H4 (cell line): ENCODE results near the gene PKN2. TPM values are rescaled to one million over a fixed set of nuclear protein-coding genes. Genes with fewer than 3 reads are reported as not detected.

ENCODE experiments used
- DNase-seq: peaks from one replicate; pipeline ENCODE4 v3.0.0-alpha.2; 2015; ENCODE audit warnings: low spot score
- total RNA-seq: library from RNA; depleted of rRNA; stranded (reverse); fragments of >200 nt; shearing (Covaris generic); gene quantifications from 2 replicates; pipeline ENCODE4 v1.2.3, GENCODE V29; 2014; rRNA removed

The PKN2 gene
- total RNA-seq, result 7.7 and 14.8 TPM in 2 replicates

DNA sequence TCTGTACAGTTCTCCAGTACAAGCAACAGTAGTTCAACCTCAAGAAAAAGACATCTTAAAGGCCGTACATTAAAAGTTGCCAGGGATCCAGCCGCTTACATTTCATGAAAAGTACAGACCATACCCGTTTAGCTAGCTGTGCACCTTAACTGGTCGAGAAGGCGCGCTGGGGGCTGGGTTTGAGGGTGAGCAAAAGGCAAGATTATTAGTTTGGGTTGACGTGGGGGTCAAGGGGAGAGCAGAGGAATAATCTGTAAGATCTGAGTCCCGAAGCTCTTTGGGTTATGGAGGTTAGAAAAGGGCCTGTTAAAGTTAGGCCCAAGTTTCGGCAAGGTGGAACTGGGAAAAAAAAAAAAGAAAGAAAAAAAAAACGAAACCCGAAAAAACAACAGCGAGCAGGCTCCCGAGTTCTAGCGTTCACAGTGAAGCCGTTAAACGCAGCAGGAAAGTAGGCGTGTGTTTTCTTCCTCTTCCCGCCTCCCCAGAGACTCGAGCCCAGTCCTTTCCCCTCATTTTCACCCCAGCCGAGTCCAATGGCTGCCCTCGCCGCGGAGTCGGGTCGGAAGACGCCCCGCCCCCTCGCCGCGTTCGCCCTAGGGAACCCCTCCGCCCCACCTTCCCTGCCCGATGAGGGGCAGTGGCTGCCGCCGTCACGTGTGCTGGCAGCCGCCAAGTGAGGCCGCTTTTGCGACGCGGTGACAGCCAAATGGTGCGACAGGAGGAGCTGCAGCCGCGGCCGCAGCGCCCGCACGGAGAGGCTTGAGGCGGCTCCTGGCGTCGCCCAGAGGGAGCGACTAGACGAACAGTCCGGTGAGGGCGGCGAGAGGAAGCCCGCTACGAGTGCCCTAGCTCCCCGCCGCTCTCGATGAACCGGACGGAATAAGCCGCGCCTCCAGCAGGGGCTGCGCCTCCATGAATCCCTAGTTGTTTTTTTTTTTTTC is at the start of gene PKN2:
PKN2 (plus strand) TSS at position 733 of the 941 bp plus-strand sequence. CDS start 308 bp downstream, outside the sequence.
- DNase-seq, result peak; percentile 94

DNA sequence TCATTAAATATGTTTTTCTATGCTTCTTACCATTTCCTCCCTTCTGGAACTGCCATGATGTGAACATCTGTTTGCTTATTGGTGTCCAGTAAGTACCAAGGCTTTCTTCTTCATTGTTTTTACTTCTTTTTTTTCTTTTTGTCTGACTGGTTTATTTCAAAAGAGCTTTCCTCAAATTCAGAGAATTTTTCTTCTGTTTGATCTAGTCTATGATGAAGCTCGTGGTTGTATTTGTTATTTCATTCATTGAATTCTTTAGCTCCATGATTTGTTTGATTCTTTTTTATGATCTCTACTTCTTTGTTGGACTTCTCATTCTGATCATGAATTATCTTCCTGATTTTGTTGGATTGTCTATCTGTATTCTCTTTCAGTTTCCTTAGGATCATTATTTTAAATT is 49.5 kb upstream of the PKN2 start:
- no peak for DNase-seq

DNA sequence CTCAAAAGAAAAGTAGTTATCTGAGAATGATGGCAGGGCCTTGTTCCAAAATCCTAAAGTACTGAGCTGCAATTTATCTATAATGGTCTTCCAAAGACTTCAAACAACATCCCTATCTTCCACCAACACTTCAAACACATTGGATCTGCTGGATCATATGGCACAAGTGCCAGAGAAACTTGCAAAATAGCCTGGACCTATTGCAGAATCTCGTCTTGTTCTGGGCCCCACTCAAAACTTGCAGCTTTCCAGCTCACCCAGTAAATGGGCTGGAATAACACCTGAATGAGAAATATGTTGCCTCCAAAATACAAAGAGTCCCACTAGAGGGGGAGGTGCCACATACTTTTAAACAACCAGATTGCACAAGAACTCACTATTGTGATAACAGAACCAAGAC is 44.0 kb upstream of the PKN2 start:
- DNase-seq, result no peak

DNA sequence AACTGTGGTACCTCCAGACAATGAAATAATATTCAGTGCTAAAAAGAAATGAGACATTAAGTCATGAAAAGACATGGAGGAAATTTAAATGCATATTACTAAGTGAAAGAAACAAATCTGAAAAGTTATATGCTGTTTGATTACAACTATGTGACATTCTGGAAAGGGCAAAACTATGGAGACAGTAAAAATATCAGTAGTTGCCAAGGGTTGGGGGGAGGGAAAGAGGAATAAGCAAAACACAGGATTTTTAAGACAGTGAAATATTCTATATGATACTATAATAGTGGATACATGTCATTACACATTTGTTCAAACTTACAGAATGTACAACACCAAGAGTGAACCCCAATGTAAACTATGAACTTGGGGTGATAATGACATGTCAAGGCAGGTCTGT is 38.2 kb upstream of the PKN2 start:
- DNase-seq, result no peak

DNA sequence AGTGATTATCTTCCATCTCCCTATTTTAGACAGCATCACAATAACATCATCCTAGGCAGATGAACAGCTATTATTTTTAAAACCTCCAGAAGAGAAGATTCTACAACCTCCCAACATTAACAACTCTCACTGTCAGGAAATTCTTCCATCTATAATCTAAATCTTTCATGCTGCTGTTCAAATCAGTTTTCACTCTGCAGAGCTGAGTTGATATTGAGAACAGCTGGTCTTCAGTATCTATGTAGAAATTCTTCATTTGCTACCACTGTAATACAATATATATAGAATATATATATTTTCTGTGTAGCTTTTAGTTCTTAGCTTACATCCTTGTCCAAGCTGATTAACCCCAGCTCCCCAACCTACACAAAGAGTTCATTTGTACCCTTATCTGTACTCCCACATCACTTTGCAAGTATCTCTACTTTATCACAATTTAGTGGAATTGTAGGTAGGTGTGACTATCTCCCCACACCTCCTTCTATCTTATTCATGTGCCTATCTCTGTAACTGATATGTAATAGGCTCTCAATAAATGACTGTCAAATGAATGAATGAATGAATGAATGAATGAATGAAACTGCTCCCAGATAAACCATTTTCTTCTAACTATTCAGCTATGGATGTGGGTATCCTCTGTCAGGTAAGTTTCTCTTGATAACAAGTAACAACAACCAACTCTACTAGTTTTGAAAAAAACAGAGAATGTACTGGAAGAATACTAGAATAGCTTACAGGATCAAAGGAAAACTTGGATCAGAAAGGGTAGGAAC is 37.4 kb upstream of the PKN2 start:
- no peak for DNase-seq

DNA sequence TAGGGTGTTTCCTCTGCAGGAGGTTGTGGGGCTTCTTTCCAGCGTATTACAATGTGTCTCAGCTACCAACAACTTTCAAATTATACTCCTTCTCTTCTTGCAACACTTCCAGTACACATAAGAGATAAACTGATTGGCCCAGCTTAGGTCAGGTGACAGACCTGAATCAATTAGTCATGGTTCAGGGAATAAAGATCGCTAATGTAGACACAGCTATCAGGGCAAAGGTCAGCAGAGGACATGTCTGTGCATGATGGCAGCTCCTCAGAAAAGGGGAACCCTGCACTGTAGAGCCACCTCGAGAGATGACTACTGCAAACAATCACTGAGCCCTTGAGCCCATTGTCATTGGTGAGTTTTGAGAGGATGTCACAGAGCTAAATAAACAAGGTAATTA is 36.8 kb upstream of the PKN2 start:
- DNase-seq, result no peak

DNA sequence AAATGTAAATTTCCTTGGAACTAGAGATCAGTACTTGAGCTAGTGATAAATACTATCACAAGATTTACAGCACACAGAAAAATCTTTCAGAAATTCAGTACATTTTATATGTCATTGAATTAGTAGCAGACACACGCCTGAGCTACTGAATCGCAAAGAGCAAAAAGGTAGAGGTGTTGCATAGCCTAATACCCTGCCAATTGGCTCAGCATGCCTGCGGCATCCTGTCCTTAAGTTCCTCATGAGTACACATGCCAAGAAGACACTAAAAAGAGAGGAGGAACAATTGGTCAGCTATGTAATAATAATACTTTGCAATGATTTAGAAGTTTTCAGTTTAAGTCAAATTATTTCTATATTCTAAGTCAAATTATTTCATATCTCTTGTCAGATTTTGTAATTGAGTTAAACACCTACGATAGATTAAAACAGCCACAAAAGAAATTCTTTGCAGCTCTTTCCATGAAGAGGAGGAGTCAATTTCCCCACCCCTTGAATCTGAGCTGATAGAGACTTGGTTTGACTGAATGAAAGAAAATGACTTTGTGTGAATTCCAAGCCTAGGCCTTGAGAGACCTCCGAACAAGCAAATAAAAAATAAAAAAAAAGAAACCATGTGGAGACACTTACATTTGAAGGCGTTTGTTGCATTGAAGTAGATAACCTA is 36.2 kb upstream of the PKN2 start:
- no peak for DNase-seq

DNA sequence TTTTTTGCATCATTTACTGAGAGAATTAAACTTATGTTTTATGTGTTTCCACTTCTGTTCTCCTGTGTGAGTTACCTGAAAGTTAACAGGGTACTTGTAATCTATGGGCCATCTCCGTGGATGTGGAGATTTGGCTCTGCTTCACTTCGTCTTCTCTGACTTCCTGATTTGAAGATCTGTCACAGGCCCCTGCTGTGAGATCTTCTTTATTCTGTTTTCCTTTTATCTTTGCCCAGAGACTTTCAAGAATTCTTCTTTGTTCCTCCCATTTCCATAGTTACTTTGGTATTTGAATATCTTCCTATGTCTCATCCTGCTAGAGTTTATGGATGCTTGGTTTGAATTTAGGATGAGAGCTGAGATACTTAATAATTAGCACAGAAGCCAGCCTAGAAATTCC is 35.4 kb upstream of the PKN2 start:
- DNase-seq, result no peak

DNA sequence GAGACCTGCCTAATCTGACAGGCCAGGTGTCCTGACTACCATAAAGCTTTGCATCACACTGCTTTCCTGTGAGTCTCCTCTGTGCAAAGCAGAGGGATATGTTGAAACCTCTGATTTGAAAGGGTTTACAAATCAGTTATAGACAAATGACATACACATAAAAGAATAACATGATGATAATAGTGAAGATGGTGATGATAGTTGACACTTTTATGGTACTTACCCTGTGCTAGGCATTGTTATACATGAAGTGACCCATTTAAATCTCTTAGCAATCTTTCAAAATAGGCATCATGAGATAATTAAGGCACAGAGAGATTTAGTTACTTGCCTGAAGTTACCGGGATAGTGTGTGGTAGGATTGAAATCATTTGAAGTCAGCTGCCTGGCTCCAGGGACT is 34.1 kb upstream of the PKN2 start:
- DNase-seq, result no peak

DNA sequence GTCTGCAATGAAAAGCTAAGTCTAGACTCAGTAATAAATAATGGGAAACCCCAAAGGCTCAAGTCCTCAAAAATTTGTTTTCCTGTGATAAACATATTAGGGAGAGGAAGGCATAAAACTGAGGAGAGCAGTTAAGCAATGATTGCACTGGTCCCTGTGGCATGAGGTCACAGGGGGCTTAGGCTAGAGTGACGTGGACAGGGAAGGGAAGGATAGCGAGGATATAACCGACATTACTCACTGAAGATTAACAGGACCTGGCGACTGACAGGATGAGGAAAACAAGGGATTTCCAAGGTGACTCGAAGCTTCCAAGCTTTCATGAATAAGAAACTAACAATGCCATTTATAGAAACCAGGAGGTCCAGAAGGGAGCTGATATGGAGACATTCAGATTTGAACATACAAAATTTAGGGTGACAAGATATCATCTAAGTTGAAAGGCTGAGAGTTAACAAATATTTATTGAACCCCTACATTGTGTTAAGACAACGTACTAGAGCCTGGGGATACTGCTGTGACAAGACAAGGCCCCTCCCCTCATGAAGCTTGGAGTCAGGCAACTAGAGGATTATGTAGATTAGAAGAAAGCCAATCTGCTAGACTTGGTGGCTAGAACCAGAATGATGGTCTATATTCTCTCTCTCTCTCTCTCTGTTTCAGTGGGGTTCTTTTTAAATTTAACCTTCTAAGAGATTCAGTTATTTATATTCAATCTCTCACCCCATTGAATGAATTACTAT is 33.2 kb upstream of the PKN2 start:
- DNase-seq, result no peak

DNA sequence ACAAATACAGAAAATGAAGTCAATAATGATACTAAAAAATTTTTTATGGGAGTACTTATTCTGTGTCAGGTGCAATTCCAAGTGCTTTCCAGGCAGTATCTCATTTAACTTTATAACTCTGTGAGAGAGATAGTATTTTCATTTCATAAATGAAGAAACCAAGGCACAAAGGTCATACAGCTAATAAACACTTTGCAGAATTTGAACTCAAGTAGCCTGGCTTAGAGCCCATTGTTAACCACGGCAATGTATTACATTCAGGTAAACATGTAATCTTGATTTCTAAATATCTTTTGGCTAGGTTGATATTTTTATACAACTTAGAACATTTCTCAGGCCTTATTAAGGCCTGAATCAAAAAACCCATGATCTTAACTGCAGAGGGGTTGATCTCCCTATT is 28.9 kb upstream of the PKN2 start:
- no peak for DNase-seq

DNA sequence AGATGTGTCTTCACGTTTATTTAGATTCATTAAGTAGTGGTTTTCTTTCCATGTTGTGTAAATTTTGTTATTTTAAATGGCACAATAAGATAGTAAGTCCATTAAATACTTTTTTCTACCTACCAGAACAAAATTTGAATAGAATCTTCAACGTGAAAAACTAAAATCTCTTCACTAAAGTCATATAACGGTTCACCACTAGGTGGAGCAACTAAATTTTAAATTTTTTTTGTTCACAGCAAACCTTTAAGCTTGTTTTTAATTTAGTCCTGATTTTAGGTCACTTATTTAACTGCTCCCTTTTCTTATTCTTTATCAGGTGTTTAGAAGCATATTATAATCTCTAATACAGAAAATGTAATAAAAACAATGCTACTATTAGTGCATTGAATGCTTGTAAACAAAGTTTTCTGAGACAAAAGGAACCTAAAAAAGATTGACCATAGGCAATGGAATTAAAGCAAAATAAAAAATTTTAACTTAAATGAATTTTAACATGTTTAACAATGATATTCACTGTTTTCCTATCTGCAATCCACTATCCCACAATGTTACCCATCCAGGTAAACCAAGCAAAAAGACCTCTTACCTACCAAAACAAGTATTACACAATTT is 28.3 kb upstream of the PKN2 start:
- no peak for DNase-seq

DNA sequence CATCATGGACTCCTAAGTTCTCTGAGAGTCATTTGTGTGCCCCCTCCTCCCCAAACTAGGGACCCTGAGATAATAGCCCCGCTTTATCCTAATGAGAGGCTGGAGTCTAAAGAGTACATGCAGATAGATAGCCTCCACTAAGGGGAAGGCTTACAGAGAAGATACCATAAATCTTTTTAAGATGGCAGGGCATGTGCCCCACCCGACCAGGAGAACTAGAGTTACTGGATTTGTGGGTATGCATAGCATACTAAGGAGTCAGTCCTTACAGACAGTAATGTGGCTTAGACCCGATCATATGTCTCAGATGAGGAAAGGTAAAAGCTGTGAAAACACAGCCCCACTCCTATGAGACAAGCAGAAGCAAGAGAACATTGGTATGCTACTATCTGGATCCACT is 25.7 kb upstream of the PKN2 start:
- no peak for DNase-seq

DNA sequence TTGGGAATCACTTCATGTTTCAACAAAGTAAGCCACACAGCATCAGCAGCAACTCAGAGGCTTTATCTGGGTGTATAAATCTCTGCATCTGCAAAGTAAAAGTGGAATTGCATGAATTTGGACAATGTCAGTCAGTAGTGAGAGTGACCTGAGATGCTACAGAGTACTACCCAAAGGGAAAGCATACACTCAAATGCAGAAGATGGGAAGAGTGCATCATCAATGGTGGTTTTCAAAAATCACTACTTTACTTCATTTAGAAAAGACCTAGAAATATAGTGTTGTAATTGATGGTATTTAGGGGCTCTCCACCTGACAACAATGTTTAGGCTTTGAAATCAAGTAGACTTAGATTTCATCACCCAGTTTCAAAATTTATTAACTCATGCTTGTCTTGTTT is 24.5 kb upstream of the PKN2 start:
- no peak for DNase-seq

DNA sequence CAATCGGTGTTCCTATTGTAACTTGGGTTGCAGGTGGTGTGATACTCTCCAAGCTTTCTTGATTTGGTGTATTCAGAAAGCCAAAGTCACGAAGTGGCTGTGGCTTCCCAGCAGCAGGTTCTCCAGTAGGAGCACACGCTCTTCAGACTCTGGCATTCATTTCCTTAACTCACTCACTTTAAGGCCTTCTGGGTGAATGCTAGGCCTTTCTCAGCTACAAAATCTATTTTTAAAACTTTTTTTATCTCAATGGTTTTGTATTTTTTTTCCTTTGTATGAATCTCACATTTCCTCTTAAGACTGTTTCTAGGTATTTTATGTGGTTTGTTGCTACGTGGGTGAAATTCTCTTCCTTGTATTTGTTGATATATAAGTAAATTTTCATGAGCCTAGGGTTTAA is 22.9 kb upstream of the PKN2 start:
- no peak for DNase-seq

DNA sequence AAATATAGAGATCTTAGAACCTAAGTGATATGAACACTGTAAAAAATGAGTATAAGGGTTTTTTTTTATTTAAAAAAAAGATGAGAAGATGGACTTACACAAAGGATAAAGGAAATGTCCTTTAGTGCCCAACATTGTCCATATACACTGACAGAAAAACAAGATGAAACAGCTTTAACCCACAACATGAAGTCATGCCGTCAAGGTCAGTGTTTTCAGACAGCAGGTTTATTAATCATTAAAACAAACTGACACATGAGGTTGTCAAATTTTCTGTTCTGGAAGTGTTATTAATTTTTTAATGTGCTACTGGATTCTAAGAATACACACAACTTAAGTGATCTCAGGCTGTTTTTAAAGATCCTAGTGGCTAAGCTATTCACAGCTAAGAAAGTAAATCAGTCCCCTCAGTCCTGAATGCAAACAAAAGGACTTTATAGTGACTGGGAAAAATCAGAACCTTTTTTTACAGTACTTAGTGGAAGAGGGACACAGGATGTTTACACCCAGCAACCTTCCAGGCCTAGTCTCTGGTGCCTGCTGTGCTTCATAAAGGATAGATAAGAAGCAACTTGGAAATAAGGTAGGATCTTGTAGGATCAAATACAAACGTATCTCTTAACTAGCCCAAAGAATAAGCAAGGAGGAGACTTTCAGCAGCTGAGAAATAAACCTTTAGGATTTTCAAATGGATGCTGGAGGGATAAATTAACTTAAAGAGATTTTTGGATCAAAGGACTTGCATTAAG is 21.9 kb upstream of the PKN2 start:
- no peak for DNase-seq

DNA sequence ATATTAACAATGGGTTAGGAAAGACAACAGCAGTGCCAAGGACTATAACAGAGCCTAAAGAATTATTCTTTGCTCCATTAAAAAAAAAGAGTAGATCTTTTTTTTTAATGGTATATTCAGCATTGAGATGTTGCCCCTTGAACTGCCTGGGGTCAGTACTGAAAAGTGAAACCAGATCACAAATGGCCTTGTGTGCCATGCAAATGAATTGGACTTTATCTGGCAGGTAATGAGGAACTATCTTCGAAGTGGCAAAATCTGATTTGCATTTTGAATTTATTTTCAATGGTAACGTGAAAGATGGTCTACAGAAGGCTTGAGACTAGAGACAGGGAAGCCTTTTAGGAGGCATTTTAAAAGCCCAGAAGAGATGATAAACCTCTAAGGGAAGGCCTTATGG is 21.4 kb upstream of the PKN2 start:
- DNase-seq, result no peak

DNA sequence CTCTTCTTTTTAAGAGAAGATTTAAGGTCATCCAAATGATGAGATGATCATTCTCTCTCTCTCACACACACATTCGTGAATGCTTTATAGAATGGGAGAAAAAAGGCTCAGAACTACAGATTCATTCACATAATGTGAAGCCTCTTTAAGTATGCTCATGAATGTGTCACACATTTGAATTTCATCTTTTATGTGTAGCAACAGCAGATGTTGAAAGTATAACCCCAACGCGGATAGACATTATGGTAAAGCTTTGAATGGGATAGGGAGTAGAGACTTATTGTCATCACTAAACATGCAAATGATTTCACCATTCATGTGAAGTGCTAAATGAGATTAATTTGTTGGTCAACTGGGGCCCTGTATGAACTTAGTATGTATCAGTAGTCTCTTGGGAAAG is 15.7 kb upstream of the PKN2 start:
- DNase-seq, result no peak

DNA sequence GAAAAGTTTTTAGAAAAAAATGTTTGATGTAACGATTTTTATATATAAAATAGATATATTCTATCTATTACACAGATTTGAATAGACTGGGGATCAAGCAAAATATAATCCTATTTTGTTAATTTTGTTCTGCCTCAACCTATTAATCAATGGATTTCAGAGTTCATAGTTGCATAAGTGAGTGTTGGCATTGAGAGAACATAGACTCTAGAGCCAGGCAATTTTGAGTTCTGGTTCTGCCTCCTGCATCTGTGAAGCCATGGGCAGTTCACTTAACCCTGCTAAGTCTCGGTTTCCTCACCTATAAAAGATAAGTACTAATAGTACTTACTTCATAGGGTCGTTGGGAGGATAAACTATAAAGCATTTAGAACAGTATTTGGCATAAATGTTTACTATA is 13.6 kb upstream of the PKN2 start:
- DNase-seq, result no peak

DNA sequence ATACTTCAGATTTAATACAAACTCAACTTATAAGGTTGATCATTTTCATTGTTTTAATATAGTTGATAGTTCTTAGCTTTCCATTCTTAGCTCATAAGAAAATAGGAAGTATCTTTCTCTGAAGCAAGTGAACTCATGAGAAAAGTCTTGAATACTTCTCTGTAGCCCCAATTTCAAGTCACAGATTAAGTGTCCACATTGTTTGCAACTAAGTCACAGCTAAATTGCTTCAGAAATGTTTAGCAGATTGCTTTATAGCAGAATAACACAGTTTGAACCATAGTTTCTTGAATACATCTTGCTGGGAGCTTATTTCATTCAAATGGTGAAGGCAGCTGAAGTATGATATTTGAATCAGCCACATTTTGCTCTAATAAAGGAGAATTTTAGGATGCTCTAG is 10.6 kb upstream of the PKN2 start:
- DNase-seq, result no peak

DNA sequence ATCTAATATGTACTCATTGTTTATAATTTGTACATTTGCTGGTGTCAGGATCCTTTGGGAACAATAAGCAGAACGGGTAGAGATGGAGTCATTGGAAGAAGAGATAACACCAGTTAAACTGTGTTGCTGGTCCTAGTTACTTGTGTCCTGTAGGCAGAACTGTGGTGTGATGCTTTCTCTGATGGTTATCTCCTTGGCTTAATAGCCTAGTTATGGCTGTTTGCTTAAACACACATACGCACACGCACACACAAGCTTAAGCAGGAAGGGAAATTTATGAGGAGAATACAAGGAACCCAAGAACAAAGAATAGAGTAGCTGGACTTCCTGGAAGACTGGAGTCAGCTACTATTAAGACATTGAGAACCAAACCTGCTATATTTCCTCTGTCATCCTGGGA is 5.7 kb upstream of the PKN2 start:
- no peak for DNase-seq
